ENCODE data around the gene NAA15. TPM values are rescaled to one million over a fixed set of nuclear protein-coding genes. Genes with fewer than 3 reads are reported as not detected.
"Not testable (repeated sequence)": the region's sequence is repeated elsewhere in the genome, so short reads cannot be mapped to it uniquely, and the experiment has no call there.

The NAA15 gene
- total RNA-seq, 1 donor from 2014 or later, result 35.8 TPM

DNA sequence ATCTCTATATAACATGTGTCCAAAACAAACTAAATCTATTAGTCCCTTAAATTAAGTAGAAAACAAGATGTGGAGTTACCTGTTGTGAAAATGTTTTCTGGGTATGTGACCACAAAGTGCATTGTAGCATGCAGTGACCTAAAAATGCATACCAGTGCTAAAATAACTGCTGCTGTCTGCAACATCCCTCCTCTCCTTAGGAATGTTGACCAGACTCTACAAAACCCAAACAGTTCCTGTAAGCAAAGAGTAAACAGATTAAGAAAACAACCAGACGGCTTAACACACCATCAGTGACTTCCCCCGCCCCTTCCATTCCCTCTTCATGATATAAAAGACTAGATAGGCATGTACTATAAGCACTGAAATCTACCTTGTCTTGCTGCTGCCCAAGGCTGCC, 136.8 kb downstream of the NAA15 start:
- FAIRE-seq (no peak), DNase-seq (ENCODE audit: low read depth) (no peak)
- Histone ChIP-seq H3K36me3 (ENCODE audit: control insufficient read depth, insufficient read depth, low read length) (no peaks in the 10 kb centered on the region), H3K27me3 (ENCODE audit: control insufficient read depth, insufficient read depth, low read length) (no peaks in the 10 kb centered on the region), H3K4me3 (ENCODE audit: low read depth, low read length) (no peak overlapping the region)
- no peak for TF ChIP-seq CTCF (IDR thresholded peaks at IDR 0.05; ENCODE audit: insufficient read depth, low read length, severe bottlenecking)

DNA sequence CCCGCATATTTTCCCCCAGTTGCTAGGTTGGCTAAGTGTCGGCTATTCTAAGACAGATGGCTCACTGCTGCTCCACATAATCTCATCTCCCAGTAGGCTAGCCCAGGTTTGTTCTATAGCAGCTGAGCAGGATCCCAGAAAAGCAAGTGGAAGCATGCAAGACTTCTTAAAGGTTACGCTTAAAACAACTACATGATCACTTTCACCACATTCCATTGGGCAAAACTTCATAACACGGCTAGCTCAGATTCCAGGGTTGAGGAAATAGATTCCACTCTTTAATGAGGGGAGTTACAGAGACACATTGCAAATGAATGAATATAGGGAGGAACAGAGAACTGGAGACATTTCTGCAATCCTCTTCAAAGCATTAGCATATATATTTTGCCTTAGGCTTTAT, 139.7 kb downstream of the NAA15 start:
- H3K27me3 ChIP-seq (ENCODE audit: control insufficient read depth, insufficient read depth, low read length), result no peaks in the 10 kb centered on the region
- DNase-seq (ENCODE audit: low read depth), result peak; percentile 69
- H3K36me3 ChIP-seq (ENCODE audit: control insufficient read depth, insufficient read depth, low read length), result no peaks in the 10 kb centered on the region
- H3K4me3 ChIP-seq (ENCODE audit: low read depth, low read length), result no peak overlapping the region
- TF ChIP-seq CTCF (IDR thresholded peaks at IDR 0.05; ENCODE audit: insufficient read depth, low read length, severe bottlenecking), result no peak
- FAIRE-seq, result no peak

DNA sequence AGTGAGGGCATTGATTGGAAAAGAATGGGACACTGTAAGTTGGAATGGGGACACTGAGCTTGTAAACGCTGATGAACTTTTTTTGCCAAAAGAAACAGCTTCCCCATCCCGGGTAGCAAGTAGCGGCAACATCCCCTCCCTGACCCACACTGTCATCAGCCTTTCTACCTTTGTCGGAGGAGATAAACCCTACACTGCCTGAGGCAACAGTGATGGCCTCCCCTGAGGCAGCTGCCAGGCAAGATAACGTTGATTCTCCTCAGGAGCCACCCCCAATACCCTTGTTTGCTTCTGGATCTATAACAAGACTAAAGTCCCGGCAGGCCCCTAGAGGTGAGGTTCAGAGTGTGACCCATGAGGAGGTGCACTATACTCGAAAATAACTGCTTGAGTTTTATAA, 142.4 kb downstream of the NAA15 start:
- Histone ChIP-seq H3K36me3 (ENCODE audit: control insufficient read depth, insufficient read depth, low read length) (no peaks in the 10 kb centered on the region), H3K4me3 (ENCODE audit: low read depth, low read length) (no peak overlapping the region), H3K27me3 (ENCODE audit: control insufficient read depth, insufficient read depth, low read length) (no peaks in the 10 kb centered on the region)
- FAIRE-seq (no peak), DNase-seq (ENCODE audit: low read depth) (no peak)
- no peak for TF ChIP-seq CTCF (IDR thresholded peaks at IDR 0.05; ENCODE audit: insufficient read depth, low read length, severe bottlenecking)

GRCh38 chr4:139444881-139445280, 143.6 kb downstream of the NAA15 start:
- not testable (repeated sequence) for H3K4me3 ChIP-seq (ENCODE audit: low read depth, low read length); H3K36me3 ChIP-seq (ENCODE audit: control insufficient read depth, insufficient read depth, low read length); FAIRE-seq; H3K27me3 ChIP-seq (ENCODE audit: control insufficient read depth, insufficient read depth, low read length); DNase-seq (ENCODE audit: low read depth)

- not testable (repeated sequence) for FAIRE-seq; H3K27me3 ChIP-seq (ENCODE audit: control insufficient read depth, insufficient read depth, low read length); DNase-seq (ENCODE audit: low read depth); H3K36me3 ChIP-seq (ENCODE audit: control insufficient read depth, insufficient read depth, low read length); H3K4me3 ChIP-seq (ENCODE audit: low read depth, low read length)
These were observed 145.8 kb downstream of the NAA15 start for GRCh38 chr4:139447078-139447477.

GRCh38 chr4:139450586-139450985, 149.3 kb downstream of the NAA15 start:
- no peak for TF ChIP-seq CTCF (IDR thresholded peaks at IDR 0.05; ENCODE audit: insufficient read depth, low read length, severe bottlenecking)
- Histone ChIP-seq H3K36me3 (ENCODE audit: control insufficient read depth, insufficient read depth, low read length) (no peaks in the 10 kb centered on the region), H3K4me3 (ENCODE audit: low read depth, low read length) (no peak overlapping the region), H3K27me3 (ENCODE audit: control insufficient read depth, insufficient read depth, low read length) (no peaks in the 10 kb centered on the region)
- DNase-seq (ENCODE audit: low read depth) (no peak), FAIRE-seq (no peak)

- Histone ChIP-seq H3K27me3 (ENCODE audit: control insufficient read depth, insufficient read depth, low read length) (no peaks in the 10 kb centered on the region), H3K36me3 (ENCODE audit: control insufficient read depth, insufficient read depth, low read length) (no peaks in the 10 kb centered on the region), H3K4me3 (ENCODE audit: low read depth, low read length) (no peak overlapping the region)
- no peak for TF ChIP-seq CTCF (IDR thresholded peaks at IDR 0.05; ENCODE audit: insufficient read depth, low read length, severe bottlenecking)
- no peak for DNase-seq (ENCODE audit: low read depth)
- no peak for FAIRE-seq
These were observed 150.7 kb downstream of the NAA15 start for GRCh38 chr4:139451997-139452396.

Data from bronchial epithelial cell (primary cell).